Stimulated activated CD4-positive, alpha-beta T cell treated with anti-CD3 and anti-CD28 coated beads, Interleukin-15, amount 100 ng/mL, for 1 hour (primary cell): ENCODE data around the gene IGSF5.
"Not testable (repeated sequence)": the region's sequence is repeated elsewhere in the genome, so short reads cannot be mapped to it uniquely, and the experiment has no call there.

Experiments
- DNase-seq, 2 donors: peaks; one replicate each; pipeline ENCODE4 v3.0.0-alpha.2; 2020; ENCODE audit warnings: low read depth in 1 of 2, low spot score in 1 of 2

IGSF5 gene

DNA sequence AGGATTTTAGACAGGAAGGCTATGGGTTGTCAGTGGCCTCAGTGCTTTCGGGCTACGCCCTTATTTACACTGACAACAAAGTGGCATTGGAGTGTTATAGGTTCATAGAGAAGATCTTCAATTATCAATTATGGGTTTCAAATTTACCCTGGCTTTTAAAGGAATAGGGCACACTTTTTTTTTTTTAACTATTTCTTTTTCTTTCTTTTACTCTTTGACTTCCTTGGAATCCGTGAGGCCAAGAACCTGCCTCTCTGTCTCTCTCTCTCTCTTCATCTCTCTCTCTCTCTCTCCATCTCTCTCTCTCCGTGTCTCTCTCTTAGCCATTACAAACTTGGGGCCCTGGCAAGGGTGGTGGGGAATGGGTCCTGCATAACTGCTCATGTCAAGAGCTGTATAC, at the start of gene IGSF5:
IGSF5 (plus strand) TSS at position 301 of the 400 bp plus-strand sequence. CDS start 327 bp downstream, outside the sequence.
- DNase-seq, result not testable (repeated sequence)

DNA sequence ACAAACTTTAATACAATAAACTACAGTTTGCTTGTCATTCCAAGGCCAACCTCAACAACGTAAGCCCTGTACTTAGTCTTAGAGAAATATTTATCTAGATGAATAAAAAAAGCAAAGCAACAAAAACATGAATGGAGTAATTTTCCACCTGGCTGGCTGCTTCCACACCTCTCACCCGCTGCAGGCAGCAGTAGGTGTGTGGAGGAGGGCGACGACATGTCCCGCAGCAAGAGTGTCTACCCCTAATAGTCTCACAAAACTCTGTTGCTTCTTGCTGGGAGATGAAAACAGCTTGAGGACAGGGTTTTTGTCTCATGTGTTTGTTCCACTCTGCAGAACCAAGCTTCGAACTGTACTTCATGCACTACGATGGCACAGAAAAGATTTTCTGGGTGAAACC, 48.8 kb upstream of the IGSF5 start:
- no peak for DNase-seq

DNA sequence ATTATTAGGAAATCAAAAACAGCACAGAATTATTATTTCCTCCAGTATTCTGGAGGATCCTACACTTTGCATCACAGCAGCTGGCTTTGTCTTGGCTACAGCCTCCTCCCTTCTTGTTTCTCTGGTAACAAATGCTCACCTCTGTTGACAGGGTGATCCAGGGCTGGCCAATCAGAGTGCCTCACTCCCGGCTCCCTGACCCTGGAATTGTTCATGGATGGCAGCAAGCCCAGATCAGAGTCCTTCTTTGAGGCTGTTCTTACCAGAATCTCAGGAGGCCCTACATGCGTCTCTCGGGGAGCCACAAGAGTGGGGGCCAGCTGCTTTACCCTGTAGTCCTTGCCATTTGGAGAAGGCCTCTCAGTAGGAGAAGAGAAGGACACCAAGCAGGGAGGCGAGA, 48.4 kb upstream of the IGSF5 start:
- no peak for DNase-seq

DNA sequence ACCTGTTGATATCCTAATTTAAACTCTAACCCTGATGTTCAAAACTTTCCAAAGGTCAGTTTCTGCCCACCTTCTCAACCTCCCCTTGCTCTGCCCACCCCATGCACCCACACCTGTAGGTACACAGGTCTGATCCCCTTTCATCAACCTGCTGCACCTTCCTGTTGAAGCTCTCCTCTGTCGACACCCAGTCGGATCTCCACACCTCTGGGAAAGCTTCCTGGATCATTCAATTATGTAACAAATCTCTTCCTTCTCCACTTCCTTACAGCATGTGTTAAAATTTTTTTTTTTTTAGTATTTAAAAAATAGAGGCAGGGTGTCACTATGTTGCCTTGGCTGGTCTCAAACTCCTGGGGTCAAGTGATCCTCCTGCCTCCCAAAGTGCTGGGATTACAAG, 44.7 kb upstream of the IGSF5 start:
- DNase-seq, result no peak

DNA sequence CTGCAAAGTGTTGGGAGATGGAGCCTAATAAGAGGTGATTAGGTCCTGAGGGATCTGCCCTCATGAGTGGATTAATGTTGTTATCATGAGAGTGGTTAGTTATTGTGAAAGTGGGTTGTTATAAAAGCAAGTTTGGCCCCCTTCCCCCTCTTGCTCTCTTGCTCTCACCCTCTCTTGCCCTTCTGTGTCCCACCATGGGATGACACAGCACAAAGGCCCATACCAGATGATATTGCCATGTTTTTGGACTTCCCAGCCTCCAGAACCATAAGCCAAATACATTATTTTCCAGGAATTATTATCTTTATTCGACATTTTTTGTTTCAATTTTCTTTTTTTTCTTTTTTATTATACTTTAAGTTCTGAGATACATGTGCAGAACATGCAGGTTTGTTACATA, 41.4 kb upstream of the IGSF5 start:
- no peak for DNase-seq

DNA sequence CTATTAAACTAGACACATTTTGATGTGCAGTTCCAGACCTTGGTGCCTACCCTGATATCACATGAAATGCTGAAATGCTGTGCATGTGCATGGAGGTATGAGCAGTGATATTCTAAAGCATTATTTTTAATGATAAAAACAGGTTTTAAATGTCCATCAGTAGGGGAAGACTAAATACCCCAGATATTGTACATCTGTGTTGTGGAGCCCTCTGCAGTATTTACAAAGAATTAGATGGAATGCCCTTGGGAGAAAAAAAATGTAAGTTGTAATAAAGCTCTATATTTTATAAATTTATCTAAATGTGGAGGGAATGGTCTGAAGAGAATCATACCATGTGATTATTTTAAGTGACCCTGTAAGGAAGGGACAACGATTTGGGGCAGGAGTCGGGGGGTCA, 39.1 kb upstream of the IGSF5 start:
- no peak for DNase-seq

DNA sequence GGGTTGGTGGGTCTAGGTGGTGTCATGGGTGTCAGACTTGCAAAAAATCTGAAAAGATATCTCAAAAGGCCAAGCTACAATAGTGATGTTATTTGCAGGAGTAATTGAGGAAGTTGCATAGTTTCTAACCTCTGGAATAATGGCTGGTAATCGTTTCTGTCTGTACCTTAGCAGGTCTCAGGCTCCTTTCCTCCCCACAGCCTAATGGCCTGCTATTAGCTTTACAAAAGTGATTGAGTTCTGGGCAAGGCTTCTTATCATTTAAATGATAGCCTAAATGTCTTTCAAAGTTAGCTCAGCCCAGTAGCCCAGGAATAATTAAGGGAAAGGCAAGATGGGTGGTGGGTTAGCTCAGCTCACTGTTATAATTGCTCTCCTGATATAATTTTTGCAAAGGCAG, 37.7 kb upstream of the IGSF5 start:
- no peak for DNase-seq

DNA sequence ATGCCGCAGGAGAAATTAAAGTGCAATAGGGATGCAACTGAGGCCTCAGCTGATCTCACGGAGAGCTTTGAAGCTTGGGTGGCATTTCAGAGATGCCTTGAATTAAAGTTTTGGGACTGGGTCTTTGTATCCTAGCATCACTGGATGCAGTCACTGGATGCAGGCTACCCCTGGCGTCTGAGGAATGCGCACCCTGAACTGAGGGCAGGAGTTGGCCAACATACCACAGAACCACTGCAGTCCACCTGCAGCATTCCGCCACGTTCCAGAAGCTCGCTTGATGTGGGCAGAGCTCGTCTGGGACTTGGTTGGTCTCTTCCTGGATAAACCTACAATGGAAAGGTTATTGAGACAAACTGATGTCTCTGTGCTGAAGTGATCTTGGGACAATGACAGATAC, 34.1 kb upstream of the IGSF5 start:
- no peak for DNase-seq

DNA sequence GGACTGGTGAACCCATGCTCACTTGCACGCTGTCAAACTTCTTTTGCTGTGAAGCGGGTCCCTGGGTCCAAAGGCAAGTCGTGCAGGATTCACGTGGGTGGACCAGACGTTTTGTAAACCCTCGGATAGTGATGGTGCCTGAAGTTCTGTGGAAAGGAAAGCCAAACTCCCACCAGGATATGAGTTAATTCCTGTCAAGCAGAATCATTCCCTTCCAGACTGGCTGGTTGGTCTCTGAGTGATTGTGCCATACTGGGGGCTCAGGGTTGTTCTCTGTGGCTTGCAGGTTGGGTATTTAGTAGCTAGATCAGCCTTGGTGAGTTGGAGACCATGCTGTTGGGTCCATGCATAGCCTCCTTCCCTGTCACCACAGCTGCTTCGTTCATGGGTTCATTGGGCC, 32.7 kb upstream of the IGSF5 start:
- no peak for DNase-seq

DNA sequence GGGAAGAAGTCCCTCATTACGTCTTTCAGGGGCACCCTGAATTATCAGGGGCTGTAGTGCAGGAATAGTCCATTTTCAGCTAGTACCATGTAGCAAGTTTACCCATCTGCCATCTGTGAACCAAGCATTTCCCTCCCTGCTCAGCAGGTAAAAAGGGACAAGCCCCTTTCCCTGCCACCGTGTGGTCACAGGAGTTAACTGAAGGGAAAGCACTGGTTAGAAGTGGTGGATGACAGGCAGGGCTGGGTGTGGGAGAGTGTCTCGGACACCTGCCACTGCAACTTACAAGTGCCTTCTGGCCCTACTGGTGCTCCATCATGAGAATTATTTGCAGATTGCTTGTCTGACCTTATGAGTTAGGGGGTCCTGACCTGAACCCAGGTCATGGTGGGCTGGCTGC, 32.0 kb upstream of the IGSF5 start:
- no peak for DNase-seq

DNA sequence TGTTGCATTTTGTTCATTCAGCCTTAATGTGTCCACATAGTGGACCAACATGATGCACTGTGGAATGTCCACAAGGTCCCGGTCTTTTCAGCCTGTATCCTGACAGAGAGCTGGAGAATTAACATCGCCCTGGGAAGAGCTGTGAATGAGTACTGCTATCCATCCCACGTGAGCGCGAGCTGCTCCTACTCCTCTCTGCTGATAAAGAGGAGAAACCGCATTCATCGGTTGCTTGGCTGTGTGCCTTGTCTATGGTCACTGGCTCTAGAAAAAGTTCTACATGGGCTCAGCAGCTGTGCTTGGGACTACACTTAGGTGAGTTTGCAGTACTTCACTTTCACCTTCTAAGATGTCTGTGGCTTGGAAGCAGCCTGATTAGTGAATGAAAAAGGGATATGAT, 31.1 kb upstream of the IGSF5 start:
- DNase-seq, result no peak

DNA sequence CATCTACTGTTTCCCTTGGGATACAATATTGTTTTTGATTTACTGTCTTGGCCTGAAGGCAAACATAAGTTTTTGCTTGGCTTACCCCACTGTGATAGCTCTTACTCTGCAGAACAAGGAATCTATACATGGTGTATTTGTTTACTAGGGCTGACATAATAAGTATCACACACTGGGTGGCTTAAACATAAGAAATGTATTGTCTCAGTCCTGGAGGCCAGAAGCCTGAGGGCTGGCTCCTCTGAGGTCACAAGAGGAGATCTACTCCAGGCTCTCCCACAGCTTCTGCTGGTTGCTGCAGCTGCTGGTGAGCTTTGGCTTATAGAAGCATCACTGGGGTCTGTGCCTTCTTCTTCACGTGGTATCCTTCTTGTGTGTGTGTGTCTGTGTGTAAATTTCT, 30.7 kb upstream of the IGSF5 start:
- DNase-seq, result no peak

DNA sequence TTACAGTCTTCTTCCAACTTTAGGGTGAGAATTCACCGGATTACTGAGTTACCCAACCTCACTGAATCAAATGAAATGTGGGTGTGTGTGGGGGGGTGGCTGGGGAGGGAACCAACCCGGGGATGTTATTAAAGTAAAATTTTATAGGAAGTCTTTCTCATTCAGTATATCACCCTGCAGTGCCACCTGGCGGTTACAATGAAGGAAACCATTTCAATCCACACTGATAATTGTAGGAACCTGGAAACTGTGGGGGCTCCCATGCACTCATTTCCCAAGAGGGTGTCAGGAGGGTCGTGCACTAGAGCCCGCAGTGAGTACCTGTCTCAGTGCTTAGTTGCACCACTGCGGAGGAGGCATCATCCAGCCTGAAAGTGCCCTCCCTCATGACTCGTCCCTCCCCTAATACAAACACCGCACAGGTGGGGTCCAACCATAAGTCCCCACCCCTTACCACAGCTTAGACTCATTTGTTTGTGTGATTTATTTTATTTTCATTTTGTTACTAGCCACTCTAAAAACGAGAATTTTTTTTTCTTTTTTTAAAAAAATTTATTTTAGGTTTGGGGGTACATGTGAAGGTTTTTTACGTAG, 29.1 kb upstream of the IGSF5 start:
- DNase-seq, result no peak

DNA sequence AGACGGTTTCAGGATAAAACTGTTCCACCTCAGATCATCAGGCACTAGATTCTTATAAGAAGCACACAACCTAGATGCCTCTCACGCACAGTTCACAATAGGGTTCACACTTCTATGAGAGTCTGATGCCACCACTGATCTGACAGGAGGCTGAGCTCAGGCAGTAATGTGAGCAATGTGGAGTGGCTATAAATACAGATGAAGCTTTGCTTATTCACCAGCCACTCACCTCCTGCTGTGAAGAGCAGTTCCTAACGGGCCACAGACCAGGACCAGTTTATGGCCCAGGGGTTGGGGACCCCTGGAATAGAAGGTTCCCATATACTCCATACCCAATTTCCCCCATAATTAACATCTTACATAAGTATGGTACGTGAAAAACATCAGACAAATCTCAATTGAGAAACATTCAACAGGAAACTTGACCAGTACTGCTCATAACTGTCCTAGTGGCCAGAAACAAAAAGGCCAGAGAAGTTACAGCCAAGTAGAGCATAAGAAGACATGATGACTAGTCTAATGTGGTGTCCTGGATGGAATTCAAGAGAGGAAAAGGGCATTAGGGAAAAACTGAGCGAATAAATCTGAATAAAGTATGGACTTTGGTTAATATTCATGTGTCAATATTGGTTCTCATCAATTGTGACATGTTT, 24.7 kb upstream of the IGSF5 start:
- no peak for DNase-seq

DNA sequence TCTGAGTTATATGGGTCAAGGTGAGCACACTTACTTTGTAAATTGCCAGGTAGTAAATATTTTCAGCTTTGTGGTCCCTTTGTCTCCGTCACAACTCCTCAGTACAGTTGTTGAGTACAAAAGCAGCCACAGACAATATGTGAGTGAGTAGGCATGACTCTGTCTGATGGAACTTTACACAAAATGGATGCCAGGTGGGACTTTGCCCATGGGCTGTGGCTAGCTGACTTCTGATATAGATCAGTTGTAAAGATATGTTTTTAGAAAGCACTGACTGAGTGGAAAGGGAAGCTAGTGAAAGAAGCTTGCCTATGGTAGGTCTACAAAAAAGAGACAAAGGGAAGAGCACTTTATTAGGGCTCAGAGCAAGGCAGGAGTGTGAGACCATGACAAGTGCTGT, 23.1 kb upstream of the IGSF5 start:
- DNase-seq, result no peak

DNA sequence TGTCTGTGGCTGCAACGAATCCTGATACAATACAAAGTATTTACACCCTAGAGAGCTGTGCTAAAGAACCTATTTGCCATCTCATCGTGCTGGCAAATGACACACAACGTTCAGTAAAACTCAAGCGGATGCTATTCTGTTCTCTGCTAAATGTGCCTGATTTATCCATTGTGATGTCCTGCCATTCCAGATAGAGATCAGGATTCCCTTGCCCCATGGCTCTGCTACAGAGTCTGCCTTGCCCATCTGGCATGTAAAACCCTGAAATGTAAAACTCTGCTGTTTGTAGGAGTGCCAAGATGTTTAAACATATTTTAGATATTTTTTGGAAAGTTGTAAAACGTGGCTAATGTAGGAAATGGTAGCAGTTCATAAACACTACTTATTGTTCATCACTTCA, 20.0 kb upstream of the IGSF5 start:
- no peak for DNase-seq

DNA sequence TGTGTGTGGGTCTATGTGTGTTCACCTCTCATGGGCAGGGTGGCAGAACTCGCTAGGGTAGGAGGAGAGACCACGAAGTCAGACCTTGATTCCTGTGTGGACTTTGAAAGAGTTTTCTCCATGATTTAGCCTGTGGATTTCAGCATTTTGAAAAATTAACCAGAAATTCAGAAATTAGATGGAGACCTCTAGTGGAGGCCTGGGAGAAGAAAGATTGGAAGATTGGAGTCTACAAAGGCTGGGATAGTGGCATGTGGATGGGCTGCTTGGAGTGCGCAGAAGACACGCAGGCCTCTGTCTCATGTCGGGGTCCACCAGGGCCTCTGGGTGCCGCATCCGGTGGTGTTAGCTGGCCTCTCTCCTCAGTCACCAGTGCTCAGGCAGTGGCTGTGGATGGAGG, 18.9 kb upstream of the IGSF5 start:
- DNase-seq, result no peak

DNA sequence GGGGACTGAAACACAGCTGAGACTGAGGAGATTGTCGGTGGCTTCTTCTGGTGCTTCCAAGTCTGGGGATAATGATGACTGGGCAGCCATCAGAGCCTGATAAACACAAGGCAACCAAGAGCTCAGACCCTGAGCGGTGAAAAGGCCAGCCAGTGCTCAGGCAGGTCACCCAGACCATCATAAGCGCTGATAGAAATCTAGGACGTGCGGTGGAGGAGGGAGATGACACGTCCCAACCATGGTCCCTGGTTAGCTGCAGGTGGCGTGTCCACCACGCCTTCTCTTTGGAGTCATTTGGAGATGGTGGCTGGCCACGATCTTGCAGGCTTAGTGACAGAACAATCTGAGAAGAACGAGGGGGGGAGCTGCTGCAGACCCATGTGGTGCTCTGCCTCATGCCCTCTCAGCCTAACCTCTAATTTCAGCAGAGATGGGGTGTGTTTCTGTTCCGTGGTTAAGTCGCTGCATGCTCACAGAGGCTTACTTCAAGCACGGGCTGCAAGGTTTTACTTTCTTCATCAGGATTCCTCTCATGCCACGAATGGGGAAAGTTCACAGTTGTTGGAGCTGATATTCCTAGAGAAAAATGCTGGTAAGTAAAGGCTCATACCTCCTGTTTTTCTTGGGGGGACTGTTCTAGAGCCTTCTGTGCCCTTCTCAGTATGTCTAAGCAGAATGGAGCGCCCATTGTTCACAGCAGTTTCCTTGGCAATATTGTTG, 17.4 kb upstream of the IGSF5 start:
- DNase-seq, result no peak

DNA sequence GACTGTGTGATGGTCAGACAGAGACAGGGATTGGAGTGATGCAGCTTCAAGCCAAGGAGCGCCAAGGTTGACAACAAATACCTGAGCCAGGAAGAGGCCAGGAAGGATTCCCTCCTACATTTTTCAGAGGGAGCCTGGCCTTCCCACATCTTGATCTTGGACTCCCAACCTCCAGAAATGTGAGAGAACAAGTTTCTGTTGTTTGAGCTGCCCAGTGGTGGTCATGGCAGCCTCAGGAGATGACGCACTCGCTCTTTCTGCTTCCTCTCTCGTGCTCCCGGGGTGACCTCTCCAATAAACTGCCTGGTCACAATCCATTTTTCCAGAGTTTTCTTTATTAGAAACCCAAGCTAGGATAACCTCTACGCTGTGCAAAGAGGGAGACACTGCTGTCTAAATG, 16.6 kb upstream of the IGSF5 start:
- DNase-seq, result no peak

DNA sequence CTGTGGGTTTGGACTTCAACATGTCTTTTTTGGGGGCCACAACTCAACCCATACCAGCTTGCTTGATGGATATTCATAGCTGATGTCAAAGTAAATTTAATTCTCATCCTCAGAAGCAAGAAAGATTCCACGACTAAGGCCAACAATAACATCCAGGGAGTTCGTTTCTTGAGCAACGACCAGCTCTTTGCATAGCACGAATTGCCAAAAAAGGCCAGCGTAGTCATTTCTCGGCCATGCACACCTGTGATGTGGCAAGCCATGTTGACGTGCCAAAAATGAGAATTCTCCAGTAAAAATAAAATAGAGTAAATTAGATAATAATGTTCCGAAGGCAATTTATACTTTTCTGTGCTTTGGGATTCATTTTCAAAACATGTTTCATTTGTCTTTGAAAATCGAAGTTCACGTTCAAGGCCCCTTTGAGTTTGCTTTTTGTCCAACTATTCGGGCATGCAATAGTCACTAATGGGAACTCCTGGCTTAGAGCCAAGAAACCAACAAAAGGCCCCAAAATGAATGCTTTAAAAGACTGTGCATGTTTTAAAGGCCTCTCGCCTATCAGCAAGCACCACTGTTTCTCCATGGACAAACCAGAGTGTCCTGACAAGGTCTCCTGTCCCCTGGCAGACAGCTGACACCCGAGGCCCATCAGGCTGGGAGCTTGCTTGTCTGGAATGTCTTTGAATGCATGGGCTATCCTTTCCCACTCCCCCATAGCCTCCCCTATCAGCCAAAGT, 14.4 kb upstream of the IGSF5 start:
- DNase-seq, result no peak

DNA sequence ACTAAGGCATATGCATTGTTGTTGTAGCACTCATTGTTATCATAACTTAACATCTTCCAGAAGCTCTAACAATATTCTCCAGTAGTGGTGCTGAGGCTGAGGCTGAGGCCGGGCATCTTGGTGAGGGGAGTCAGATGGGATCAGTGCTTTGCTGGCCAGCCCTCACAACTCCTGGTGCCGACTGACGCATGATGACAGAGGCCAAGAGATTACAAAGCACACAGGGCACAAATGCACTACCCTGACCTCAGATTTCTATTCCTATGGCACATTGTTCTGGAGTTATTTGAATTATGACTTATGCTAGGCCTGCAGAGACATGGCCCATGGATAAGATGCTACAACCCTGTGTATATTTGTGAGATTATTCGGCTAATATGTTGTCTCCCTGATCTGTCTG, 8.3 kb upstream of the IGSF5 start:
- DNase-seq, result no peak

DNA sequence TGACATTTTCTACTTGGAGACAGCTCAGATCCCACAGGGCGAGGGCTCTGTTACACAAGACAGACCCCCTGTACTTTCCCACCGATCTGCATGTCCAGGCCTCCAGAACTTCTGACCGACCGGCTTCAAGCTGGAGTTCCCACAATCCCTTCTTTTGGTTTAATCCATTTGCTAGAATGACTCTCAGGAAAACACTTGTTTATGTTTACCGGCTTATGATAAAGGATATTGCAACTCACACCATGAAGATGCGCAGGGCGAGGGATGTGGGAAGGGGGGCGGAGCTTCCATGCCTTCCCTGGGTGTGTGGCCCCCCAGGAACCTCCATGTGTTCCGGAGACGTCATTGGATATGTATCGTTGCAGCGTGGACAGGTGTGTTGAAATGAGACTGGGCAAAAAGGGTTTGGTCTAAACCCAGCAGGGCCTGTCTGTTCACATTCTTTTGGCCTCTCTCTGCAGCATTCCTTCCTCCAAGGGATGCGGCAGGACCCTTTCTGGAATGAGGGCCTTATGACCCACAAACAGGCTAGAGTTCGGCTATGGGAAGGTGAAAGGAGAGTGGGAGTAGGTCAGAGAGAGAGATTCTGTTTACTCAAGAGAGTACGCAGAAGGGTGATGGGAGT, 7.5 kb upstream of the IGSF5 start:
- DNase-seq, result no peak
